GM12878 (cell line): ENCODE results near the gene IL20RB. TPM values are rescaled to one million over a fixed set of nuclear protein-coding genes. Genes with fewer than 3 reads are reported as not detected.
A peak's percentile ranks its signal among the peaks of the same experiment; 100 is the strongest.

Source experiments
- ATAC-seq: fragments of 200-7000 bp; cut with Tn5 transposase; 3 replicates; pipeline ENCODE4 v1.9.1; 2020; ENCODE audit warnings: mild to moderate bottlenecking, moderate library complexity
- BruUV-seq: library from RNA; stranded (reverse); fragments of 400-500 nt; replicated peaks from 2 replicates; lab custom pipeline; 2021; lab: Mats Ljungman, UMichigan
- CTCF ChIA-PET: fragments of 300-600 bp; sonication (Branson Sonifier 250); formaldehyde crosslinking; extraction: SDS; loops from one replicate; lab custom pipeline; 2021; ENCODE audit warnings: inconsistent platforms; lab: Yijun Ruan, JAX
- POLR2A ChIA-PET: fragments of 350-600 bp; formaldehyde crosslinking; extraction: SDS; loops from one replicate; lab custom pipeline; 2021; ENCODE audit warnings: inconsistent platforms; lab: Charles Lee
- RAD21 ChIA-PET: fragments of 300-600 bp; sonication (Branson Sonifier 250); formaldehyde crosslinking; loops from one replicate; lab custom pipeline; 2023; ENCODE audit warnings: antibody characterized with exemption; ENCODE audit not compliant: unreplicated experiment; lab: Charles Lee
- SMC1A ChIA-PET: fragments of 300-600 bp; sonication (Branson Sonifier 250); formaldehyde crosslinking; loops from one replicate; lab custom pipeline; 2023; ENCODE audit not compliant: unreplicated experiment, uncharacterized antibody; lab: Charles Lee
- DNase-seq: peaks from one replicate; pipeline ENCODE4 v3.0.0-alpha.2; 2011; ENCODE audit warnings: low read depth, low spot score
- FAIRE-seq: peaks from 3 replicates; lab custom pipeline; 2011; peaks lifted over from hg19 to GRCh38; lab: Jason Lieb, UNC
- H2AFZ ChIP-seq: 2 replicates; pipeline ENCODE4 v1.6.0; 2011; ENCODE audit warnings: low read depth, low read length, control low read depth; ENCODE audit not compliant: control insufficient read depth
- H3K27ac ChIP-seq: 2 replicates; pipeline ENCODE4 v1.5.1; 2011; ENCODE audit warnings: control low read depth; ENCODE audit not compliant: control insufficient read depth, insufficient read depth
- H3K27me3 ChIP-seq, 2 experiments: replicated peaks in 1 of 2; 2 replicates each; pipeline versions ENCODE4 v1.6.0 to v1.6.1; 2011; ENCODE audit warnings: low read length in 1 of 2; ENCODE audit not compliant: control insufficient read depth in 2 of 2, insufficient read depth in 2 of 2
- H3K36me3 ChIP-seq, 2 experiments: 2 replicates each; pipeline ENCODE4 v1.5.1; 2011; ENCODE audit warnings: low read length in 1 of 2; ENCODE audit not compliant: control insufficient read depth in 2 of 2, insufficient read depth in 2 of 2
- H3K4me1 ChIP-seq: 2 replicates; pipeline ENCODE4 v1.6.1; 2011; ENCODE audit warnings: mild to moderate bottlenecking, low read length, moderate library complexity, mixed read lengths; ENCODE audit not compliant: control insufficient read depth, insufficient read depth
- H3K4me2 ChIP-seq: 2 replicates; pipeline ENCODE4 v1.6.0; 2011; ENCODE audit warnings: control low read depth; ENCODE audit not compliant: control insufficient read depth, insufficient read depth
- H3K4me3 ChIP-seq: fragments of 200-600 bp; sonication (generic); 2 replicates; pipeline ENCODE4 v1.5.1; 2016
- H3K79me2 ChIP-seq: 2 replicates; pipeline ENCODE4 v1.6.0; 2011; ENCODE audit warnings: low read length; ENCODE audit not compliant: control insufficient read depth, insufficient read depth
- H3K9ac ChIP-seq: 2 replicates; pipeline ENCODE4 v1.8.0; 2011; ENCODE audit warnings: low read length, control low read depth, mixed read lengths; ENCODE audit not compliant: control insufficient read depth, insufficient read depth
- H3K9me3 ChIP-seq: replicated peaks from 3 replicates; pipeline ENCODE4 v1.5.1; 2011; ENCODE audit warnings: mild to moderate bottlenecking, low read length; ENCODE audit not compliant: control insufficient read depth, insufficient read depth
- H4K20me1 ChIP-seq: 2 replicates; pipeline ENCODE4 v1.6.0; 2011; ENCODE audit not compliant: control insufficient read depth, insufficient read depth
- HDAC6 ChIP-seq: fragments of 200-600 bp; sonication (generic); IDR thresholded peaks from one replicate; pipeline ENCODE4 v1.8.0; 2017; ENCODE audit warnings: antibody characterized with exemption; ENCODE audit not compliant: unreplicated experiment
- IKZF1 ChIP-seq: fragments of 450-650 bp; conservative IDR thresholded peaks from 2 replicates; pipeline ENCODE4 v1.6.1; 2017; ENCODE audit warnings: antibody characterized with exemption, mild to moderate bottlenecking
- IKZF2 ChIP-seq, 2 experiments: fragments of 450-650 bp; IDR thresholded peaks; 2 replicates each; pipeline ENCODE4 v1.6.1; 2017; ENCODE audit warnings: mild to moderate bottlenecking in 2 of 2, moderate library complexity in 2 of 2
- MTA2 ChIP-seq: fragments of 450-650 bp; IDR thresholded peaks from 2 replicates; pipeline ENCODE4 v1.6.1; 2016; ENCODE audit warnings: low read depth, mild to moderate bottlenecking, moderate library complexity
- SMAD1 ChIP-seq: fragments of 450-650 bp; IDR thresholded peaks from 2 replicates; pipeline ENCODE4 v1.6.1; 2018; ENCODE audit warnings: mild to moderate bottlenecking, low read depth; ENCODE audit not compliant: partially characterized antibody
- SPI1 ChIP-seq: IDR thresholded peaks from 2 replicates; pipeline ENCODE4 v1.6.1; 2011; ENCODE audit warnings: low read depth, mild to moderate bottlenecking, low read length, moderate library complexity, borderline replicate concordance; ENCODE audit not compliant: insufficient read depth
- in situ Hi-C: fragments of 300-500 bp; cut with MboI; formaldehyde crosslinking; loops from 9 replicates; pipeline ENCODE4 v1.14.3; 2018; ENCODE audit warnings: mixed read lengths
- intact Hi-C: fragments of 100-400 bp; cut with micrococcal nuclease; formaldehyde crosslinking; loops from one replicate; pipeline ENCODE4 v1.14.2; 2022; ENCODE audit not compliant: unreplicated experiment
- polyA plus RNA-seq, 11 experiments: library from polyadenylated mRNA; depleted of rRNA in 4 of 11; unstranded in 6 of 11; stranded (reverse) in 5 of 11; fragments of >200 nt; fragmentation: Nextera tagmentation in 4 of 11; fragmentation: Illumina TruSeq in 1 of 11; extraction: Ambion mirVana in 4 of 11; extraction: Trizol in 1 of 11; gene quantifications; 1 replicate in 1 of 11; 2 replicates in 10 of 11; pipeline versions ENCODE4 v1.2.1 to v1.2.3, GENCODE V29; 2011 to 2016; ENCODE audit warnings: inconsistent platforms in 2 of 11, missing spikeins in 2 of 11, low read depth in 1 of 11
- total RNA-seq, 4 experiments: library from RNA; depleted of rRNA in 3 of 4; stranded (reverse); fragments of >200 nt in 3 of 4; fragmentation: Illumina TruSeq in 1 of 4; extraction: Trizol in 1 of 4; gene quantifications; 2 replicates each; pipeline versions ENCODE4 v1.2.1 to v1.2.3, GENCODE V29; 2013 to 2021
- TF ChIP-seq, protein P1 (sequence below): fragments of 450-650 bp; formaldehyde crosslinking; IDR thresholded peaks from 2 replicates; pipeline ENCODE4 v1.4.0; 2020; ENCODE audit warnings: mild to moderate bottlenecking, moderate library complexity
- TF ChIP-seq, protein P2 (sequence below): fragments of 450-650 bp; IDR thresholded peaks from 2 replicates; pipeline ENCODE4 v1.6.1; 2017; ENCODE audit warnings: low read depth, mild to moderate bottlenecking, moderate library complexity

IL20RB gene
- total and polyA plus RNA-seq, 10 of the 15 experiments (the other 5 are each of a cell fraction or from before 2014, with no cell fraction given), result 0.21 to 1.1 (median 0.54) TPM

DNA sequence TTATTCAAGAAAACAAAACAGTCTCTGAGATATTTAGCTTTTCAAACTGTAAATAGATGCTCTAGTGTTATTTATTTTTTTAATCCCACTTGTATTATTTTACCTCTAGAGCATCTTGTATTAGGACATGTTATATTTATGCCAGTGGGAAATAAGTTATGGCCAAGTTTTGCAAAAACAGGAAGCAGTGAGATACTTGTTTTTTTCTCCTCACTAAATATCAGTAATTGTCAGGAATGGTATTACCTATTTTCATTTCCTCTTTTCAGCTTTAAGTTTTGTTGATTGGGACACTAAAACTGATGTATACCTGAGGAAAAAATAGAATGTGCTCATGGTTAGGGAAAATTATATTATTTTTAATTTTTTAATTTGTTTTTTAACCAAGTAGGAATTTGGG lies 8.6 kb upstream of the IL20RB start:
- CTCF ChIA-PET, result interaction anchor here (0.7 kb wide), 1 partner anchor 11 kb away, joined by 3 read pairs; no protein-coding TSS in a partner anchor

More for the DNA sequence above, 8.6 kb upstream of the IL20RB start:
- TF ChIP-seq, protein P1, sequence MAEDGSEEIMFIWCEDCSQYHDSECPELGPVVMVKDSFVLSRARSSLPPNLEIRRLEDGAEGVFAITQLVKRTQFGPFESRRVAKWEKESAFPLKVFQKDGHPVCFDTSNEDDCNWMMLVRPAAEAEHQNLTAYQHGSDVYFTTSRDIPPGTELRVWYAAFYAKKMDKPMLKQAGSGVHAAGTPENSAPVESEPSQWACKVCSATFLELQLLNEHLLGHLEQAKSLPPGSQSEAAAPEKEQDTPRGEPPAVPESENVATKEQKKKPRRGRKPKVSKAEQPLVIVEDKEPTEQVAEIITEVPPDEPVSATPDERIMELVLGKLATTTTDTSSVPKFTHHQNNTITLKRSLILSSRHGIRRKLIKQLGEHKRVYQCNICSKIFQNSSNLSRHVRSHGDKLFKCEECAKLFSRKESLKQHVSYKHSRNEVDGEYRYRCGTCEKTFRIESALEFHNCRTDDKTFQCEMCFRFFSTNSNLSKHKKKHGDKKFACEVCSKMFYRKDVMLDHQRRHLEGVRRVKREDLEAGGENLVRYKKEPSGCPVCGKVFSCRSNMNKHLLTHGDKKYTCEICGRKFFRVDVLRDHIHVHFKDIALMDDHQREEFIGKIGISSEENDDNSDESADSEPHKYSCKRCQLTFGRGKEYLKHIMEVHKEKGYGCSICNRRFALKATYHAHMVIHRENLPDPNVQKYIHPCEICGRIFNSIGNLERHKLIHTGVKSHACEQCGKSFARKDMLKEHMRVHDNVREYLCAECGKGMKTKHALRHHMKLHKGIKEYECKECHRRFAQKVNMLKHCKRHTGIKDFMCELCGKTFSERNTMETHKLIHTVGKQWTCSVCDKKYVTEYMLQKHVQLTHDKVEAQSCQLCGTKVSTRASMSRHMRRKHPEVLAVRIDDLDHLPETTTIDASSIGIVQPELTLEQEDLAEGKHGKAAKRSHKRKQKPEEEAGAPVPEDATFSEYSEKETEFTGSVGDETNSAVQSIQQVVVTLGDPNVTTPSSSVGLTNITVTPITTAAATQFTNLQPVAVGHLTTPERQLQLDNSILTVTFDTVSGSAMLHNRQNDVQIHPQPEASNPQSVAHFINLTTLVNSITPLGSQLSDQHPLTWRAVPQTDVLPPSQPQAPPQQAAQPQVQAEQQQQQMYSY, result no peak
- TF ChIP-seq IKZF1 (0 out of 2 replicates have a peak, but pooled peaks have one; percentile 12), MTA2 (peak; percentile 60; the same call in 1 of the 2 replicates), SPI1 (peak; percentile 75), IKZF2 (IDR thresholded peaks at IDR 0.05) (peak in 1 of 2 experiments; percentile 45; a peak in 3 of 4 replicates), SMAD1 (no peak), HDAC6 (no peak)
- TF ChIP-seq, protein P2, sequence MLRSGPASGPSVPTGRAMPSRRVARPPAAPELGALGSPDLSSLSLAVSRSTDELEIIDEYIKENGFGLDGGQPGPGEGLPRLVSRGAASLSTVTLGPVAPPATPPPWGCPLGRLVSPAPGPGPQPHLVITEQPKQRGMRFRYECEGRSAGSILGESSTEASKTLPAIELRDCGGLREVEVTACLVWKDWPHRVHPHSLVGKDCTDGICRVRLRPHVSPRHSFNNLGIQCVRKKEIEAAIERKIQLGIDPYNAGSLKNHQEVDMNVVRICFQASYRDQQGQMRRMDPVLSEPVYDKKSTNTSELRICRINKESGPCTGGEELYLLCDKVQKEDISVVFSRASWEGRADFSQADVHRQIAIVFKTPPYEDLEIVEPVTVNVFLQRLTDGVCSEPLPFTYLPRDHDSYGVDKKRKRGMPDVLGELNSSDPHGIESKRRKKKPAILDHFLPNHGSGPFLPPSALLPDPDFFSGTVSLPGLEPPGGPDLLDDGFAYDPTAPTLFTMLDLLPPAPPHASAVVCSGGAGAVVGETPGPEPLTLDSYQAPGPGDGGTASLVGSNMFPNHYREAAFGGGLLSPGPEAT, result 0 out of 2 replicates have a peak, but pooled peaks have one; percentile 22
- POLR2A ChIA-PET, result interaction anchor here (0.6 kb wide), 1 partner anchor 49 kb away, joined by 3 read pairs; no protein-coding TSS in a partner anchor
- ATAC-seq (no peak), DNase-seq (no peak), FAIRE-seq (no peak)
- intact Hi-C loops (no loop called here), in situ Hi-C loops (no loop called here)
- Histone ChIP-seq H3K79me2 (no peaks in the 10 kb centered on the region; the same call in 1 of the 2 replicates), H3K4me2 (0 out of 2 replicates have a peak overlapping the region, but pooled peaks have one; percentile 38), H3K36me3 (peaks cover 0 to 4% of the 10 kb centered on the region in 2 experiments; a peak in 1 of 4 replicates), H2AFZ (no peak overlapping the region), H3K4me1 (peaks cover 15% of the 10 kb centered on the region), H3K9me3 (no peaks in the 10 kb centered on the region; the same call in 2 of the 3 replicates), H3K27ac (no peak overlapping the region; the same call in 1 of the 2 replicates), H4K20me1 (no peaks in the 10 kb centered on the region), H3K27me3 (no peaks in the 10 kb centered on the region), H3K9ac (no peak overlapping the region), H3K4me3 (no peak overlapping the region)
- BruUV-seq, result no TSS peak
- SMC1A ChIA-PET, result interaction anchor here (0.8 to 2.8 kb wide), 6 partner anchors 9 to 86 kb away, joined by 3 to 9 read pairs (median 4); partner anchors contain the start of genes IL20RB and NCK1
- RAD21 ChIA-PET, result interaction anchor here (0.8 to 3.0 kb wide), 3 partner anchors 40 to 197 kb away, joined by 3 to 9 read pairs (median 5); partner anchors contain the start of gene STAG1
